Erythroblast (primary cell): ENCODE measurements around the gene CEACAM19.
A peak's percentile ranks its signal among the peaks of the same experiment; 100 is the strongest.

ENCODE experiments used
- DNase-seq, 2 experiments: peaks; one replicate each; lab custom pipeline; 2025; lab: John Stamatoyannopoulos, UW
- GATA1 ChIP-seq: IDR thresholded peaks from 2 replicates; pipeline ENCODE4 v1.6.1; 2011; ENCODE audit warnings: low read depth, mild to moderate bottlenecking, control low read depth, low read length, moderate library complexity
- POLR2A ChIP-seq: IDR thresholded peaks from 2 replicates; pipeline ENCODE4 v1.6.1; 2011; ENCODE audit warnings: mild to moderate bottlenecking, low read length

The CEACAM19 gene

DNA sequence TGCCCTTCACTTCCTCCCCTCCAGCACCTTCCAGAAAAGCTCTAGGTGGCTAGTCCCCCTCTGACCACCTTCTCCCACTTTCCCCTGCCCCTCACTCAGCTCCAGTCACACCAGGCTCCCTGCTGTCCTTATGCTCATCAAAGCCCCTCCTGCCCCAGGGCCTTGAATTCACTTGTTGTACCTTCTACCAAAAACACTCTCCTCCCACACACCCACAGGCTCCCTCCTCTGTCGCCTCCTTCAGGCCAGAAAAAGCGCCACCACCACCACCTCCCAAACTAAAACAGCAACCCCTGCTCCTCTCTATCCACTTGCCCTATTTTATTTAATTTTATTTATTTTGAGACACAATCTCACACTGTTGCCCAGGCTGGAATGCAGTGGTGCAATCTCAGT, 22.9 kb downstream of the CEACAM19 start:
- TF ChIP-seq POLR2A = no peak
- no peak for TF ChIP-seq GATA1
- peak; percentile 24 to 26 for DNase-seq

DNA sequence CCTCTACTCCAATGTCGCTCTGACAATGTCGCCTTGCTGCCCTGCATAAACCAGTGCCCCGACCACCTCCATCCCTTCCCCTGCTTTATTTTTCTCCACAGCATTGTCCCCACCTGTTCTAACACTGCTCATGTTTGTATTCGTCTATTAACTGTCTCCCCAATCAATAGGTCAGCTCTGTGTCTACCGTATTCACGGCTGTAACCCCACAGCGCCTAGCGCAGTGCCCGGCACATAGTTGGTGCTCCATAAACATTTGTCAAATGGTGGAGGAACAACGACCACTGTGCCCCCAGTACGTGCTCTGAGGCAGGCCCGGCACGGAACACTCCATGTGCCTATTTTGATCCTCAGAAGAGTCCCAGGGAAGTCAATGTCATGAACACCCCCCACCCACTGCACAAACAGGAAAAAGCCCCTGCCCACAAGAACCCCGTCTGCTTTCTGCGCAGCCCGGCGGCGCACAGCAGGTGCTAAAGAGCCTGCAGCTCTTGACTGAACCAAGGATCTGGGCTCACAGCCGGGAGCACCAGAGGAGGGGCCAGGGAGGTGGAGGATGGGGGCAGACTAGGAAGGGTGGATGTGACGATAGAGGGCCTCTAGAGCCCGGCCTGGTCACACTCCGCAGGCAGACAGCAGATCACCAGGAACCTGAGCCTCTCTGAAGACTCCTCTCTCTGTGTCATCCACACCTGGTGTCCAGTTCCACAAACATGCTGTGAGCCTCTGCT, 25.8 kb downstream of the CEACAM19 start:
- no peak for TF ChIP-seq GATA1
- no peak for TF ChIP-seq POLR2A
- no peak for DNase-seq

DNA sequence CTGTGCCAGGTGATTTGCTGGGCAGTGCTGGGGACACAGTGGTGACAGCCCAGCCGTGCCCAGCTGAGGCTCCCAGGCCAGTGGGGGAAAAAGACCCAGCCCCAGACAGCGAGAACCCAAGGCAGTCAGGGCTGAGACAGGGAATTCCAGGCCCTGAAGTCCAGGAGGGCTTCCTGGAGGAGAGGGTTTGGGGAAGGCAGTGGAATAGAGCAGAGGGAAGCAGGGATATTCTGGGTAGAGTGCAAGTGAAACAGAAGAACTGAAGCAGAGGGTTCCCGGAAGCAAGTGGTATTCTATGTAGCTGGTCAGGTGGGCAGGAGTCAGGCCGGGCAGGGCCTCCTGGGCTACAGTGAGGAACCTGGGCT, 26.4 kb downstream of the CEACAM19 start:
- no peak for DNase-seq
- no peak for TF ChIP-seq GATA1
- TF ChIP-seq POLR2A = no peak

GRCh38 chr19:44698492-44699201, 27.4 kb downstream of the CEACAM19 start, which contains the start of gene CEACAM16:
Gene CEACAM16, plus strand, starts transcription at chr19:44699151. Its CDS starts 2,306 bp downstream, at chr19:44701457.
- no peak for TF ChIP-seq POLR2A
- TF ChIP-seq GATA1 = no peak
- DNase-seq = no peak

DNA sequence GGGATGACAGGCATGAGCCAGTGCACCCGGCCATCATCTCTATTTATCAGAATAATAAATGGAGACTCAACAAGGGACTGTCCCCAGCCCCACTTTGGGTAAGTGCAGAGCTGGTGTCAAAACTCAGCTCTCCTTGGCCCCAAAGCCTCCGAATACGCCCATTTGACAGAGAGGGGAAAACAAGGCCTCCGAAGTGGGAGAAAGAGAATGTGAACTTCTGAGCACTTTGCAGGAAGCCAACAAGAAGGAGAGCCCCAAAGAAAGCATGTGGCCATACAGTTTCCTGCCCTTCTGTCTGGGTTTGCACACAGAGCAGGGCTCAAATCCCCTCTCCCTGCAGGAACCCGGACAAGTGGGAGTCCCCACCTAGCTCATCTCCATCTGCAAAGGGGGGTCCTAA, 29.3 kb downstream of the CEACAM19 start:
- no peak for DNase-seq
- TF ChIP-seq GATA1 = no peak
- no peak for TF ChIP-seq POLR2A

DNA sequence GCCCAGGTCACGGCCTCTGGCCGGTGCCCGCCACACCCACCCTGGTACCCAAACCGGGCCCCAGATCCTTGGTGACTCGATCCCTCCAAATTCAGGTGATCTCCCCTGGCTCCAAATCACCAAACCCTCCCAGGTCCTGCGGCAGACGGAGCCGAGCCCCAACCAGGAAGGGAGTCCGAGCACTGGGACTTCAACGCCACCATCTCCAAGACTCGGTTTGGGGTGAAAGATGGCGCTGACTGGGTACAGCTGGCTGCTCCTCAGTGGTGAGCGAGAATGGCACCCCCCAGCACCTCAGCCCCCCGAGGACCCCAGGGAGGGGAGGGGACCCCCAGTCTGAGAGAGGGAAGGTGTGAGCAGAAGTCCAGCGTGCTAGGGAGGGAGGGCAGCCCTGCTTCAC, 29.9 kb downstream of the CEACAM19 start:
- DNase-seq = no peak
- TF ChIP-seq GATA1 (no peak), POLR2A (no peak)

- TF ChIP-seq POLR2A = no peak
- TF ChIP-seq GATA1 = no peak
- no peak for DNase-seq
Observed at GRCh38 chr19:44702551-44703176, 31.4 kb downstream of the CEACAM19 start.

DNA sequence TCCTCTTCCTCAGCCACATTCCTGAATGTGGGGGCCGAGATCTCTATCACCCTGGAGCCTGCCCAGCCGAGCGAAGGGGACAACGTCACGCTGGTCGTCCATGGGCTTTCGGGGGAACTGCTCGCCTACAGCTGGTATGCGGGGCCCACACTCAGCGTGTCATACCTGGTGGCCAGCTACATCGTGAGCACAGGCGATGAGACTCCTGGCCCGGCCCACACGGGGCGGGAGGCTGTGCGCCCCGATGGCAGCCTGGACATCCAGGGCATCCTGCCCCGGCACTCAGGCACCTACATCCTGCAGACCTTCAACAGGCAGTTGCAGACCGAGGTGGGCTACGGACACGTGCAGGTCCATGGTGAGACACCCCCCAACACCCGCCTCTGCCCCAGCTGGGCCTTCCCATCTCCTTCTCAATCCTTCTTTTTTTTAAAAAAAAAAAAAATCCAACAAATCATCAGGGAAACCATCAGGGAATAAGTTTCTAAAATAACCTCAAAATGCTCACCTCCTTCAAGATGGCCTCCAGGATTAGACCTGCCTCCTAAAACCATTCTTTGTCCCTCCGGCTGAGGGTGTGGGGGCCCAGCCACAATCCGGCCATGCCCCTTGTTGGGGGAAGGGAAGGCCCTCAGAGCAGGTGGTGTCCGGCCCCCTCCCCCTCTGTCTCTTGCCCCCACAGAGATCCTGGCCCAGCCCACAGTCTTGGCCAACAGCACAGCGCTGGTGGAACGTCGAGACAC, 32.2 kb downstream of the CEACAM19 start:
- no peak for DNase-seq
- TF ChIP-seq POLR2A = no peak
- no peak for TF ChIP-seq GATA1

GRCh38 chr19:44704982-44705381, 33.7 kb downstream of the CEACAM19 start:
- TF ChIP-seq GATA1 (no peak), POLR2A (no peak)

DNA sequence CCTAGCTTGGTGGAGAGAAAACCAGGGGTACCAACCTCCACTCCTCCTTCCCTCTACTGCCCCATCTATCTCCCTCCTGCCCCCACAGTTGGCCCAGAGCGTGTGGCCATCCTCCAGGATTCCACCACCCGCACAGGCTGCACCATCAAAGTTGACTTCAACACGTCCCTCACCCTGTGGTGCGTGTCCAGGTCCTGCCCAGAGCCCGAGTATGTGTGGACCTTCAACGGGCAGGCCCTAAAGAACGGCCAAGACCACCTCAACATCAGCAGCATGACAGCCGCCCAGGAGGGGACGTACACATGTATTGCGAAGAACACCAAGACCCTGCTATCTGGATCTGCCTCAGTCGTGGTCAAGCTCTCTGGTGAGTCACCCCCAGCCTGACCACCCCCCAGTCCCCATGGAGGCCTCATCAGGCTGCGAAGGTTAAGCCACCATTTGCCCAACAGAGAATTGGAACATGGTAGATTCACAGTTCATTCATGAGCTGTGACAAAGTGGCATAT, 34.3 kb downstream of the CEACAM19 start:
- TF ChIP-seq GATA1 (no peak), POLR2A (no peak)

More at GRCh38 chr19:44704982-44705381, 33.7 kb downstream of the CEACAM19 start:
- DNase-seq = no peak

GRCh38 chr19:44706506-44707236, 35.4 kb downstream of the CEACAM19 start:
- TF ChIP-seq GATA1 = no peak
- no peak for TF ChIP-seq POLR2A
- no peak for DNase-seq

More for the DNA sequence above, 34.3 kb downstream of the CEACAM19 start:
- DNase-seq = no peak

- no peak for DNase-seq
- TF ChIP-seq POLR2A (no peak), GATA1 (no peak)
Observed at GRCh38 chr19:44707794-44708193, 36.5 kb downstream of the CEACAM19 start.
